Measurements from ENCODE around the gene DONSON.

DNA sequence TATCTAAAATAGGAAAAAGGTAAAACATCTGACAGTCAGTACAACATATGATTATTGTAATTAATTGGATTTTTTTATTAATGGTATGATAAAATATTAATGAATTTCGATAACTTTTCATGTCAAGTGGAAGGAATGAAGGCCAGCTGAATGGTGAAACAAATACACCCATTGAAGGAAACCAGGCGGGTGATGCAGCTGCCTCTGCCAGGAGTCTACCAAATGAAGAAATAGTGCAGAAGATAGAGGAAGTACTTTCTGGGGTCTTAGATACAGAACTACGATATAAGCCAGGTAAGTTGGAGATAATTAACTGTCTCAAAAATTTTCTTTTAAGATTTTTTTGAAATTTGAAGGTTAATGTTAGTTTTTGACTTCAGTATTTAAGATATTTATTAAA lies 42.4 kb downstream of the DONSON start:
- TF ChIP-seq CTCF (IDR thresholded peaks at IDR 0.05), result no peak
- no peak for TF ChIP-seq EP300 (IDR thresholded peaks at IDR 0.05)
- no peak for TF ChIP-seq POLR2A (IDR thresholded peaks at IDR 0.05)
